Sigmoid colon (tissue), 4 donors: ENCODE measurements around the gene ATP10B.

Experiments used
- EP300 ChIP-seq, 4 donors: sonication (generic); formaldehyde crosslinking; IDR thresholded peaks; one replicate each; pipeline ENCODE4 v1.6.1; 2017; ENCODE audit warnings: antibody characterized with exemption in 4 of 4
- POLR2AphosphoS5 ChIP-seq, 4 donors: sonication (generic); formaldehyde crosslinking; IDR thresholded peaks; one replicate each; pipeline ENCODE4 v1.6.1; 2017; ENCODE audit warnings: antibody characterized with exemption in 4 of 4
- TF ChIP-seq, protein P1 (sequence below), 4 experiments: fragments of 450-650 bp in 3 of 4; fragments of 200-600 bp in 1 of 4; IDR thresholded peaks; one replicate each; pipeline ENCODE4 v1.5.1; 2016 to 2019; ENCODE audit warnings: antibody characterized with exemption in 4 of 4, mild to moderate bottlenecking in 3 of 4, moderate library complexity in 2 of 4

DNA sequence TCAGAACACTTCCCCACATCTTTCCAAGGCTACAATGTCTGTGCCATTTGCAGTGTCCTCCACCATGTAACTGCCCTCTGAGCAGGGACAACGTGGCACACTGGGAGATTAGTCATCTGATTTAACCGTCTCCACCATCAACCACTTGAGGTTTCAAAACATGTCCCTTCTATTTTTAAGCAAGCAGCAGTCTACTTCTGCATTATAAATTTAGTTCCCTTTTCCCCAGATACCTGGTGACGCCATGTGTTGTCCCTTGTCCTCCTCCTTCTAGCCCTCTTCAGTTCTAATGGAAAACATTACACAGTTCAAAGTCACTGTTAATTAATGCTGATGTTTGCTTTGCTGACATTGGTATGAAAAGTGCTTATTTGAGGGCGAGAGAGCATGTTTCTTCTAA, 52.8 kb downstream of the ATP10B start:
- TF ChIP-seq, protein P1, sequence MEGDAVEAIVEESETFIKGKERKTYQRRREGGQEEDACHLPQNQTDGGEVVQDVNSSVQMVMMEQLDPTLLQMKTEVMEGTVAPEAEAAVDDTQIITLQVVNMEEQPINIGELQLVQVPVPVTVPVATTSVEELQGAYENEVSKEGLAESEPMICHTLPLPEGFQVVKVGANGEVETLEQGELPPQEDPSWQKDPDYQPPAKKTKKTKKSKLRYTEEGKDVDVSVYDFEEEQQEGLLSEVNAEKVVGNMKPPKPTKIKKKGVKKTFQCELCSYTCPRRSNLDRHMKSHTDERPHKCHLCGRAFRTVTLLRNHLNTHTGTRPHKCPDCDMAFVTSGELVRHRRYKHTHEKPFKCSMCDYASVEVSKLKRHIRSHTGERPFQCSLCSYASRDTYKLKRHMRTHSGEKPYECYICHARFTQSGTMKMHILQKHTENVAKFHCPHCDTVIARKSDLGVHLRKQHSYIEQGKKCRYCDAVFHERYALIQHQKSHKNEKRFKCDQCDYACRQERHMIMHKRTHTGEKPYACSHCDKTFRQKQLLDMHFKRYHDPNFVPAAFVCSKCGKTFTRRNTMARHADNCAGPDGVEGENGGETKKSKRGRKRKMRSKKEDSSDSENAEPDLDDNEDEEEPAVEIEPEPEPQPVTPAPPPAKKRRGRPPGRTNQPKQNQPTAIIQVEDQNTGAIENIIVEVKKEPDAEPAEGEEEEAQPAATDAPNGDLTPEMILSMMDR (IDR thresholded peaks at IDR 0.05): no peak
- TF ChIP-seq EP300 (IDR thresholded peaks at IDR 0.05) (no peak), POLR2AphosphoS5 (IDR thresholded peaks at IDR 0.05) (no peak)
